GM19025 (cell line): ENCODE results near the gene FGF4.

Experiments used
- ATAC-seq: cut with Tn5 transposase; IDR thresholded peaks from one replicate; pipeline ENCODE4 v1.9.1; 2021; ENCODE audit warnings: mild to moderate bottlenecking, low read depth, moderate library complexity; ENCODE audit not compliant: unreplicated experiment

Gene FGF4, protein sequence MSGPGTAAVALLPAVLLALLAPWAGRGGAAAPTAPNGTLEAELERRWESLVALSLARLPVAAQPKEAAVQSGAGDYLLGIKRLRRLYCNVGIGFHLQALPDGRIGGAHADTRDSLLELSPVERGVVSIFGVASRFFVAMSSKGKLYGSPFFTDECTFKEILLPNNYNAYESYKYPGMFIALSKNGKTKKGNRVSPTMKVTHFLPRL

DNA sequence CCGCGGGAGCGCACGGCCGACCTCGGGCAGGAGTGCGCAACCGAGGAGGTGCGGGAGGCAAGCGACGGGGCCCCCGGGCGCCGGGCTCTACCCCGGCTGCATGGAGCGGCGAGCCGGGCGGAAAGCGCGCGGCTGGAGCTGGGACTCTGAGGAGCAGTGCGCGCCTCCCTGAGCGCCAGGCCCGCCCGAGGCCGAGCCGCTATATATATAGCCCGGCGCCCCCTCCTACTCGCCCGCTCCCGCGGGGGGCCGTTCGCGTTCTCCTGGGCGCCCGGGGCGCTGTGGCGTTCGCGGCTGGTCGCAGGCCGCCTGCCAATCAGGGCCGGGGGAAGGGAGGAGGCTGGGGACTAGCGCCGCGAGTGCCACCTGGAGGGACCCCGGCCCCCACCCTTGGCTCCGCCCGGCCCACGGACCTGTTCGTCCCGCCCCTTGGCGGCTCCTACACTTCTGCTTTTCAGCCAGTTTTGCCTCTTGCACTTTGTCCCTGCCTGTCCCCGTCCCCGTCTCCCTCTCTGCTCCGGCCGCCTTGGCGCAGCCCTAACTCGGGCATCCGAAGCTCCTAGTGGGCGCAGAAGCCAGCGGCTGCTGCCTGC, at the start of gene FGF4:
FGF4 (minus strand) TSS at position 179 of the 593 bp plus-strand sequence. CDS start 257 bp downstream, outside the sequence.
- ATAC-seq, result no peak

DNA sequence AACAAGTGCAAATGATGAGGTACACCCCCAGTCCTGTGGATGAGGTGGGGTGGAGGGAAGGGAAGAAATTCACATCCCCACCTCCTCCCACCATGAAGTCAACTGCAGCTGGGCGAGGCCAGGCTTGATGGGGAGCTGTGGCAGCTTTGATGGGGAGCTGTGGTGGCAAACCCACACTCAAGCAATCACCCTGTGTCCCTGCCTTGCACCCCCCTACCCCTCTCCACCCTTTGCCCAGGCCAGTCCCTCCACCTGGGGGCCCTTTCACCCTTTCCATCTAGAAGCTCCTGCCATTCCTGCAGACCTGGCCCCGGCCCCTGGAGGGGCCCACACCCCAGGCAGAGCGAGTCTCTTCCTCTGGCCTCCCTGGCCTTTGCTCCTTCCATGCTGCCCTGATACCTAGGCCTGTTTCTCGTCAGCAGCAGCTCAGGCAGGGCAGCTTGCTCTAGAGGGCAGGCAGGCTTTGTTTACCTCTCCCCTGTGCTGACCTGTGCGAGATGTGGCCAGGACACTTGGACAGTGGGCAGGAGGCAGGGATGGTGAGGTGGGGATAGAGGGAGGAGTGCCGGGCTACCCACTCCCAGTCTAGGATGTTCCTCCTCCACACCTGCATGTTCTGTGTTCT, 48.6 kb upstream of the FGF4 start:
- no peak for ATAC-seq

- ATAC-seq, result no peak
Observed at GRCh38 chr11:69822676-69823494, 47.7 kb upstream of the FGF4 start.

- ATAC-seq, result no peak
Observed at GRCh38 chr11:69821511-69822040, 46.4 kb upstream of the FGF4 start.

DNA sequence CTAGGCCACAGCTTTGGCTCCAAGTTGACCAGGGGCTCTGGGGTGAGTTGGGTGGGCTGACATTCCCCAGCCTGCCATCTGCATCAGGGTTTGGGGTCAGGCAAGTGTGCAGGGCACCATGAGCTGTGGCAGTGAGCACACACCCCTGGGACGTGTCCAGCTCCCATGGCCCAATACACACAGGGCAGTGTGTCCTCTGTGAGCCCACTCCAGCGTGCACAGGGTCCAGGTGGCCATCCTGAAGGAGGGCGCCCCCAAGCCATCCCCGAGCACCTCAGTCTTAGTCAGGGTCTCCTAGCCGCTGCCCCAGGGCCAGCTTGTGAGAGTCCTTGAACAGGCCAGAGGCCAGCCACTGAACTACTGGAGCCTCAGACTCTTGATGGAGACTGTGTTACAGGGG, 45.3 kb upstream of the FGF4 start:
- ATAC-seq, result no peak

GRCh38 chr11:69819541-69820070, 44.5 kb upstream of the FGF4 start:
- ATAC-seq, result no peak

- ATAC-seq, result no peak
Observed at GRCh38 chr11:69818603-69819441, 43.7 kb upstream of the FGF4 start, which contains the start of gene FGF3. FGF3 (minus strand) TSS chr11:69819416; CDS start chr11:69818933, 483 bp downstream.

DNA sequence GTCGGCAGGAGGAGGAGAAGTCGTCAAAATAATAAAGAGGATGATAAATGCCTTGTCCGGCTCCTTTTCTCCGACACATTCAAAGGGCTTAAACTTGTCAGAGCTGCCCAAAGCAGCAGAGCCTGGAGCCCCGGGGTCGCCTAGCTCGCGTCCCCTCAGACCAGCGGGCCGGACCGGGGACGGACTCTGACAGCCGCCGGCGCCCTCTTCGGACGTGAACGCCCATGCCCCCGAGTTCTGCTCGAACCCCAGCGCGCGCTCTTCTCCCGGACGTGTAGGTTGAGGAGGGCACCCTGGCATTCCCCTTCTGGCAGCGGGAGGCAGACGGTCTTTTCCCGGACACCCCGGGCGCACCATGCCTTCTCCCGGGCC, 43.1 kb upstream of the FGF4 start:
- no peak for ATAC-seq

DNA sequence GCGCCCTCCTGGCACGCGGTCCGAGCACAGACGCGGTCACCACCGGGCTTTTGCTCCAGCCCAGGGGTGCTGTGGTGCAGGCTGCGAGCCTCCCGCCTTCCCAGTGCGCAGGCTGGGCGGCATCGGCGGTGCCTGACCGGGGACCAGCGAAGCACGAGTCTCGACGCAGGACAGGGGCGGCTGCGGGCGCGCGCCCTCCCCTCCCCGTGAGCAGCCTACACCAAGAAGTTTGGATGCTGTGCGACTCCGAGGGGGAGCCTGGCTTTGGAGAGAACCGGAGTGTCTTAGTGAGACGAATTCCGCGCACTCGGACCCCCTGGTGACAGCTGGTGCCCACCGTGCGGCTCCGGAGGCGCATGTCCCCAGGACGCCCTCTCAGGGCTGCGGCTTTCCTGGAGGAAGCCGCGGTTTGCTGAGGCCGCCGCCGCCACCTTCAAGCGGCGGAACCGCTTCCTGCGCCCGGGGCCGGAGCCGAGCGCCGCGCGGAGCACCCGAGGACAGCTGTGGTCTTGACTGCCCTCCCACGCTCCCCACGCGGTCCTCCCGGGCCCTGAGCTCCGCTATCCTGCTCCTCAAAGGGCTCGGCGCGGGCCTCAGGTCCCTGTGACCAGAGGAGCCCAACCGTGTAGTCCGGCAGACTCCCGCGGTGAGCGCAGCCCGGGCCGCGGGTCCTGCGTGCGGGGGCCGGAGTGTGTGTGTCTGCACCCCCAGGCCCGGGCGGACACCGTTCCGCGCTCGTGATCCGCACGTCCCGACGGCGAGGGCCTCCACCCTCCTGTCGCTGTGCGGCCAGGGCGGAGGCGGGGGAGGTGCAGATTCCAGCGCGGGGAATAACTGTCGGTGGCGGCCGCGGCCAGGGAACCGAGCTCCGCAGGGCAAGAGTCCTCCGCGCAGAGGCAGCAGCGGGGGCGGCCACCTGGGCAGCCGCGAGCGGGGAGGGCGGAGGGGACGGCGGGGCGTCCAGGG, 42.4 kb upstream of the FGF4 start:
- ATAC-seq, result no peak

DNA sequence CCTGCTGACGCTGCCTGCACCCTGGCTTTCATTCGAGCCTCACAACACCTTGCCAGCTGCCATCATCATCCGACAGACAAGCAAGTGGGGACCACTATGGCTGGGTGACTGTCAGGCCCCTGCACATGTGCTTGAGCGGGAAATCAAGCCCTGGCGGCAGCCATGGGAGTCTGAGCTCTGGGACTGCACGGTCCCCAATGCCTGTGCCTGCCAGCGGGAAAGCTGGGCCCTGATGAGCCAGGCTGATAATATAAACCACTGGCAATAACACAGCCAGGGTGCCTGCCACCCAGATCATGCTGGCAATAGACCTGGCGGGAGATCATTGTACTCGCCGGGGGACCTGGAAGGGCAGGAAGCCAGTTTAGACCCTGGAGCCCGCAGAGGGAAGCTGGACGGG, 41.5 kb upstream of the FGF4 start:
- ATAC-seq, result no peak

DNA sequence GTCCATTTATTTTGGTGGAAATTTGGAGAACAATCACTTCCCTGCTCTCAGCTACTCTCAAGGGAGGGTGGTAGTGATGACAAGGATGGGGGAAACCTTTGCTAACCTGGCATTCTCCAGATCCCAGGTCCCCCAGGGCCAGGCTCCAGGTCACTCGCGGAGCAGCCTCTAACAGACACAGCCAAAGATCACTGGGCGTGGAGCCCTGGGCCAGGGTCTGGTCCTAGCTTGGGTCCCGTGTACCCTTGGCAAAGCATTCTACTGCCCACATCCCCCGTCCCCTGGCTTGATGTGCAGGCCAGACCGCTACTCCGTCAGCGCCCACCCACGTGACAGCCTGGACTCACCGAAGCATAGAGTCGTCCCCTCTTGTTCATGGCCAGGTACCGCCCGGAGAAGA, 40.8 kb upstream of the FGF4 start:
- no peak for ATAC-seq

GRCh38 chr11:69814902-69815301, 39.8 kb upstream of the FGF4 start:
- ATAC-seq, result no peak

DNA sequence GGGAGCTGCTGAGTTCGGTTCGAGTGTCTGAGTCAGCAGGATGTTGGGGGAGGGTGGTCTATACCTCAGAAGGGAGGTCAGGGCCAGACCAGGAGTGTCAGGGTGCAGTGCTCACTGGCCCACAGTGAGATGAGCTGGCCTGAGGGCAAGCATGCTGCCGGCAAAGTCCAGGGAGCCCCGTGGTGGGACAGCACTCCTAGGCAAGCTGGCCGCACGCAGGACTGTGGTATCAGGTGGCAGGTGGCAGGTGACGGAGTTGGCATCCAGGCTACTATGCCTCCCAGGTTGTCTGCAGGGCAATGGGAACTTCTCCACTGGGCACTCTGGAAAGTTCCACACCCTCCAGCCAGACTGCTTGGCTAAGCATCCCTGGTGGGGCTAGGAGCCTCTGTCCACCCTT, 39.3 kb upstream of the FGF4 start:
- ATAC-seq, result no peak

DNA sequence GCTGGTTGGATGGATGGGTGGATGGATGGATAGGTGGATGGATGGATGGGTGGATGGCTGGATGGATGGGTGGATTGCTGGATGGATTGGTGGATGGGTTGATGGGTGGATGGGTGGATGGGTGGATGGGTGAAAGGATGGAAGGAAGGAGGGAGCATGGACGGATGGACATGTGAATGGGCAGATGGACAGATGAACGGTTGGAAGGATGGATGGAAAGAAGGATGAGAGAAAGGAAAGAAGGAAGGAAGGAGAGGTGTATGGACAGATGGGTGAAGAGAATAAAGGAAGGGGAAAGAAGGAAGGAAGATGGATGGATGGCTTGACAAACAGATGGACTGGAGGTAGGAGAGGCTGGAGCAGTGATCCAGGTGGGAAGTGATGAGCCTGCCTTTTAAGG, 38.7 kb upstream of the FGF4 start:
- no peak for ATAC-seq

DNA sequence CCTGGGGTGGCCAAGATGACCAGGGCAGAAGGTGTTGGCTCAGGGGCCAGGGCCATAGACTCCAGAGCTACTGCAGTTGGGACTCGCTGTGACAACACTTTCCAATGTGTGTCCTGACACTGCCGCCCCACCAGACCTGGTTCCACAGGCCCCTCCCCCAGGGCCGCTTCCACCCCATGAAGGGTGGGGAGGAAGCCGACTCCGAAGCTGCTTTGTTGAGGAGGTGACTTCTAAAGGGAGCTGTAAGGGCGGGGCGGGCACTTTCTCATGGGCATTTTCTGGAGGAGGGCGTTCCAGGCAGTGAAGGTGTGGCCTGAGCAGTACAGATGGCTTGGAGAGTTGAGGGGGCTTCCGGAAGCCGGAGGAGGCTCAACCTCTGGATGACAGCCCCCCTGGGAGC, 37.8 kb upstream of the FGF4 start:
- ATAC-seq, result no peak

DNA sequence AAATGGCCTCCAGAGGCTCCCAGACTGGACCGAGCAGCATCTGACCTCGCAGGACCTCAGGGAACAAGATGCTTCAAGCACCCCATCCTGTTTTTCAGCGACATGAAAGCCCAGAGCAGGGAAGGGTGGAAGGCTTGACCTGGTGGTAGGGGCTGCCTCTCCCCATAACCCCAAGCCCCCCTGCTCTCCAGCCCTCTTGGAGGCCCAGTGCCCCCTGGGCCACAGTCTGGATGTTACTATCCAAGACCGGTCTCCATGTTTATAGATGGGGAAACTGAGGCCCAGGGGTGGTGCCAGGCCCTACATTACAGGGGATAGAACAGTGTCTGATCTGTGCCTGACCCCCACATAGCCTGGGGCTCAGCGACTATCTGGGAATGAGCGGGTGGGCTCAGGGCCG, 37.1 kb upstream of the FGF4 start:
- no peak for ATAC-seq

GRCh38 chr11:69811431-69811830, 36.3 kb upstream of the FGF4 start:
- ATAC-seq, result no peak

DNA sequence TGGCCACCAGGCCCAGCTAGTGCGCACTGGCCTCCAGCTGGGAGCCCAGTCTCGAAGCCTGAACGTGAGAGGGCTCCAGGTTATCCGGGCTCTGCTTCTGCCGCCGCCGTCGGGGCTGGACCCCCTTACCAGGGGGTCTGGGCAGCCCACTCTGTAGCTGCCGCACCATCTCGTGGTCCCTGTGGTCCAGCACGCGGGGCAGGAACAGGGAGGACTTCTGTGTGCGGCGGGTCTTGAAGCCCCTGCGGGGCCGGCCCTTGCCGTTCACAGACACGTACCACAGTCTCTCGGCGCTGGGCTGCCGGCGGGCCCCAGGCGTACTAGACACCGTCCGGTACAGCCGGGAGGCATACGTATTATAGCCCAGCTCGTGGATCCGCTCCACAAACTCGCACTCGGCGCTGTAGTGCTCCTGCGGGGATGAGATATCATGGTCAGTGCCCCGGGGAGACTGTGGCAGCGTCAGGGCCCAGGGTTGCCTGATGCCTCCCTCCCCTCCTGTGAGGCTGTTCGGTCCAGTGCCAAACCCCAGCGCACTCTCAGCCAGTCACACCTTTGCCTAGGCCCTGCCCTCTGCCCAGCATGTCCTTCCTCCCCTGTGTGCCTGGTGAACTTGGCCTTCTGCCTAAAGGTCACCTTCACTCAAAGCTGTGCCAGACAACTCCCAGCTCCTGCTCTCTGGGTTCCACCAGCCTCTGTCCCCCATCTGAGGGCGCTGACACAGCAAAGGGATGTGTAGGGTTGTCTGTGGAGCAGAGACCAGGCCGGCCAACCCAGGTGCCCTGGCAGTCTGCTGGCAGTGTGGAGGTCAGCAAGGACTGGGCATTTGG, 35.4 kb upstream of the FGF4 start:
- no peak for ATAC-seq
